Activated B cell treated with CpG ODN at 0.5 μM for 24 hours (primary cell): ENCODE data around the gene NFX1. TPM values are rescaled to one million over a fixed set of nuclear protein-coding genes. Genes with fewer than 3 reads are reported as not detected.

Source experiments
- ATAC-seq: fragments of 200-7000 bp; cut with Tn5 transposase; one replicate; pipeline ENCODE4 v1.10.0; 2021; ENCODE audit warnings: low read depth, mild to moderate bottlenecking, moderate library complexity
- CTCF ChIA-PET: fragments of 350-600 bp; sonication (Branson Sonifier 250); formaldehyde crosslinking; loops from one replicate; lab custom pipeline; 2021; ENCODE audit warnings: antibody characterized with exemption; lab: Charles Lee
- POLR2A ChIA-PET: fragments of 350-600 bp; sonication (Branson Sonifier 250); formaldehyde crosslinking; loops from one replicate; lab custom pipeline; 2021; ENCODE audit warnings: antibody characterized with exemption; lab: Charles Lee
- DNase-seq: peaks from one replicate; pipeline ENCODE4 v3.0.0; 2022
- H3K27ac Mint-ChIP-seq: one replicate; pipeline ENCODE4 v1.8.0; 2020; ENCODE audit warnings: mixed read lengths
- H3K27me3 Mint-ChIP-seq: one replicate; pipeline ENCODE4 v1.8.0; 2021; ENCODE audit warnings: mixed read lengths
- H3K36me3 Mint-ChIP-seq: one replicate; pipeline ENCODE4 v1.8.0; 2021; ENCODE audit warnings: low read depth, mixed read lengths
- H3K4me1 Mint-ChIP-seq: one replicate; pipeline ENCODE4 v1.8.0; 2021; ENCODE audit warnings: mixed read lengths
- H3K4me3 Mint-ChIP-seq: one replicate; pipeline ENCODE4 v1.8.0; 2020; ENCODE audit warnings: mild to moderate bottlenecking, mixed read lengths
- H3K9me3 Mint-ChIP-seq: one replicate; pipeline ENCODE4 v1.8.0; 2020; ENCODE audit warnings: mixed read lengths
- CTCF ChIP-seq: fragments of 200-600 bp; IDR thresholded peaks from one replicate; pipeline ENCODE4 v1.8.0; 2022; ENCODE audit warnings: antibody characterized with exemption, mild to moderate bottlenecking
- intact Hi-C: fragments of 100-400 bp; cut with micrococcal nuclease; formaldehyde crosslinking; loops from one replicate; pipeline ENCODE4 v1.15.1; 2024
- total RNA-seq: library from RNA; stranded (reverse); gene quantifications from 2 replicates; pipeline ENCODE4 v1.2.3, GENCODE V29; 2022

NFX1 gene
- total RNA-seq, 1 donor from 2014 or later, result 57.2 TPM

GRCh38 chr9:33272061-33272460, 18.3 kb upstream of the NFX1 start:
- peaks cover 75% of the 10 kb centered on the region for H3K36me3 Mint-ChIP-seq
- CTCF ChIA-PET, result interaction anchor here (1.8 kb wide), 1 partner anchor 15 kb away, joined by 5 read pairs; no protein-coding TSS in a partner anchor
- H3K9me3 Mint-ChIP-seq, result no peaks in the 10 kb centered on the region
- no peak overlapping the region for H3K4me3 Mint-ChIP-seq
- no peak overlapping the region for H3K27ac Mint-ChIP-seq
- H3K27me3 Mint-ChIP-seq, result no peaks in the 10 kb centered on the region
- TF ChIP-seq CTCF, result no peak
- POLR2A ChIA-PET, result no interaction called here
- peaks cover 6% of the 10 kb centered on the region for H3K4me1 Mint-ChIP-seq
- intact Hi-C loops, result no loop called here
- ATAC-seq, result no peak
- no peak for DNase-seq

GRCh38 chr9:33273266-33273971, 16.9 kb upstream of the NFX1 start:
- intact Hi-C loops, result no loop called here
- no peak for DNase-seq
- H3K4me3 Mint-ChIP-seq, result no peak overlapping the region
- POLR2A ChIA-PET, result interaction anchor here (0.6 to 0.9 kb wide), 4 partner anchors 8 to 255 kb away, joined by 3 to 4 read pairs (median 4); partner anchors contain the start of gene BAG1
- H3K4me1 Mint-ChIP-seq, result no peaks in the 10 kb centered on the region
- CTCF ChIA-PET, result interaction anchor here (1.8 kb wide), 1 partner anchor 14 kb away, joined by 5 read pairs; no protein-coding TSS in a partner anchor
- no peaks in the 10 kb centered on the region for H3K27me3 Mint-ChIP-seq
- no peak overlapping the region for H3K27ac Mint-ChIP-seq
- H3K36me3 Mint-ChIP-seq, result peaks cover 77% of the 10 kb centered on the region
- ATAC-seq, result no peak
- no peaks in the 10 kb centered on the region for H3K9me3 Mint-ChIP-seq
- TF ChIP-seq CTCF, result no peak

GRCh38 chr9:33273972-33274328, 16.4 kb upstream of the NFX1 start:
- no peak for TF ChIP-seq CTCF
- CTCF ChIA-PET, result interaction anchor here (1.8 kb wide), 1 partner anchor 13 kb away, joined by 5 read pairs; no protein-coding TSS in a partner anchor
- DNase-seq, result no peak
- no peak for ATAC-seq
- no peaks in the 10 kb centered on the region for H3K27me3 Mint-ChIP-seq
- no peaks in the 10 kb centered on the region for H3K9me3 Mint-ChIP-seq
- H3K27ac Mint-ChIP-seq, result no peak overlapping the region
- H3K4me1 Mint-ChIP-seq, result no peaks in the 10 kb centered on the region
- intact Hi-C loops, result no loop called here
- POLR2A ChIA-PET, result interaction anchor here (0.6 to 0.9 kb wide), 3 partner anchors 9 to 39 kb away, joined by 3 to 4 read pairs (median 3); partner anchors contain the start of gene BAG1
- H3K36me3 Mint-ChIP-seq, result peaks cover 79% of the 10 kb centered on the region
- H3K4me3 Mint-ChIP-seq, result no peak overlapping the region

- H3K4me1 Mint-ChIP-seq, result no peaks in the 10 kb centered on the region
- peaks cover 81% of the 10 kb centered on the region for H3K36me3 Mint-ChIP-seq
- H3K27ac Mint-ChIP-seq, result no peak overlapping the region
- no peaks in the 10 kb centered on the region for H3K9me3 Mint-ChIP-seq
- TF ChIP-seq CTCF, result no peak
- H3K4me3 Mint-ChIP-seq, result no peak overlapping the region
- no peak for ATAC-seq
- intact Hi-C loops, result no loop called here
- CTCF ChIA-PET, result interaction anchor here (0.6 to 1.0 kb wide), 3 partner anchors 9 to 161 kb away, joined by 3 read pairs; no protein-coding TSS in a partner anchor
- no peak for DNase-seq
- POLR2A ChIA-PET, result no interaction called here
- H3K27me3 Mint-ChIP-seq, result no peaks in the 10 kb centered on the region
These were observed 12.8 kb upstream of the NFX1 start for GRCh38 chr9:33277484-33277883.

GRCh38 chr9:33285502-33285901, 4.8 kb upstream of the NFX1 start:
- no peaks in the 10 kb centered on the region for H3K9me3 Mint-ChIP-seq
- POLR2A ChIA-PET, result no interaction called here
- peaks cover 15% of the 10 kb centered on the region for H3K4me1 Mint-ChIP-seq
- no peak for ATAC-seq
- intact Hi-C loops, result loop anchor here (5.0 kb wide), 1 partner anchor 42 kb away; no protein-coding TSS in a partner anchor
- CTCF ChIA-PET, result interaction anchor here (3.1 kb wide), 1 partner anchor 181 kb away, joined by 17 read pairs; no protein-coding TSS in a partner anchor
- no peak overlapping the region for H3K4me3 Mint-ChIP-seq
- TF ChIP-seq CTCF, result no peak
- H3K36me3 Mint-ChIP-seq, result peaks cover 31% of the 10 kb centered on the region
- DNase-seq, result no peak
- H3K27me3 Mint-ChIP-seq, result no peaks in the 10 kb centered on the region
- no peak overlapping the region for H3K27ac Mint-ChIP-seq
